Measurements from ENCODE around the gene MAST3.

DNA sequence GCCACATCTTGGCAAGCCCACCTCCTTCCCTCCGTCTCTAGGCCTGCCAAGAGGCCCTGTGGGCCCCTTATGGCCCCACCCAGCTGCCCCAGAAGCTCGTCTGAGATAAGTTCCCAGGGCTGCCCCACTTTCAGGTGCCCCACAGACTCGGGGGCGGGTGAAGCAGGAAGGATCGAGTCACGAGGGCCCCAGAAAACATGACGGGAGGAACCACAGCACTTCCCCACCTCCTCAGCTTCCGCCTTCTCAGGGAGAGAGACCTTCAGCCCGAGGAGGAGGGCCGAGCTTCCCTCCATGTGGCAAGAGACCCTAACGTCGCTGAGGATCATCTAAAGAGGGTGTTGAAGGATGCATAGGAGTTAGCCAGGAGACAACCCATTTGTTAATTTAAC, 6.4 kb upstream of the MAST3 start:
- no peak for TF ChIP-seq POLR2A (IDR thresholded peaks at IDR 0.05; ENCODE audit: extremely low read depth, insufficient read length)
- TF ChIP-seq, protein P1, sequence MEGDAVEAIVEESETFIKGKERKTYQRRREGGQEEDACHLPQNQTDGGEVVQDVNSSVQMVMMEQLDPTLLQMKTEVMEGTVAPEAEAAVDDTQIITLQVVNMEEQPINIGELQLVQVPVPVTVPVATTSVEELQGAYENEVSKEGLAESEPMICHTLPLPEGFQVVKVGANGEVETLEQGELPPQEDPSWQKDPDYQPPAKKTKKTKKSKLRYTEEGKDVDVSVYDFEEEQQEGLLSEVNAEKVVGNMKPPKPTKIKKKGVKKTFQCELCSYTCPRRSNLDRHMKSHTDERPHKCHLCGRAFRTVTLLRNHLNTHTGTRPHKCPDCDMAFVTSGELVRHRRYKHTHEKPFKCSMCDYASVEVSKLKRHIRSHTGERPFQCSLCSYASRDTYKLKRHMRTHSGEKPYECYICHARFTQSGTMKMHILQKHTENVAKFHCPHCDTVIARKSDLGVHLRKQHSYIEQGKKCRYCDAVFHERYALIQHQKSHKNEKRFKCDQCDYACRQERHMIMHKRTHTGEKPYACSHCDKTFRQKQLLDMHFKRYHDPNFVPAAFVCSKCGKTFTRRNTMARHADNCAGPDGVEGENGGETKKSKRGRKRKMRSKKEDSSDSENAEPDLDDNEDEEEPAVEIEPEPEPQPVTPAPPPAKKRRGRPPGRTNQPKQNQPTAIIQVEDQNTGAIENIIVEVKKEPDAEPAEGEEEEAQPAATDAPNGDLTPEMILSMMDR (IDR thresholded peaks at IDR 0.05; ENCODE audit: low read depth, low read length), result no peak
- TF ChIP-seq, protein P2, sequence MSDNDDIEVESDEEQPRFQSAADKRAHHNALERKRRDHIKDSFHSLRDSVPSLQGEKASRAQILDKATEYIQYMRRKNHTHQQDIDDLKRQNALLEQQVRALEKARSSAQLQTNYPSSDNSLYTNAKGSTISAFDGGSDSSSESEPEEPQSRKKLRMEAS (IDR thresholded peaks at IDR 0.05; ENCODE audit: low read depth, low read length), result peak; percentile 70

All from NB4 (cell line).